Measurements from ENCODE around the gene TMEM233.

- TF ChIP-seq ETV6 (CRISPR knock-in tag; IDR thresholded peaks at IDR 0.05): no peak
- no peak for TF ChIP-seq ZNF121 (CRISPR knock-in tag; IDR thresholded peaks at IDR 0.05)
- TF ChIP-seq CBFB (CRISPR knock-in tag; IDR thresholded peaks at IDR 0.05; ENCODE audit: low read depth): no peak
- TF ChIP-seq, protein P1, sequence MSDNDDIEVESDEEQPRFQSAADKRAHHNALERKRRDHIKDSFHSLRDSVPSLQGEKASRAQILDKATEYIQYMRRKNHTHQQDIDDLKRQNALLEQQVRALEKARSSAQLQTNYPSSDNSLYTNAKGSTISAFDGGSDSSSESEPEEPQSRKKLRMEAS (CRISPR knock-in tag; IDR thresholded peaks at IDR 0.05): no peak
- TF ChIP-seq, protein P2, sequence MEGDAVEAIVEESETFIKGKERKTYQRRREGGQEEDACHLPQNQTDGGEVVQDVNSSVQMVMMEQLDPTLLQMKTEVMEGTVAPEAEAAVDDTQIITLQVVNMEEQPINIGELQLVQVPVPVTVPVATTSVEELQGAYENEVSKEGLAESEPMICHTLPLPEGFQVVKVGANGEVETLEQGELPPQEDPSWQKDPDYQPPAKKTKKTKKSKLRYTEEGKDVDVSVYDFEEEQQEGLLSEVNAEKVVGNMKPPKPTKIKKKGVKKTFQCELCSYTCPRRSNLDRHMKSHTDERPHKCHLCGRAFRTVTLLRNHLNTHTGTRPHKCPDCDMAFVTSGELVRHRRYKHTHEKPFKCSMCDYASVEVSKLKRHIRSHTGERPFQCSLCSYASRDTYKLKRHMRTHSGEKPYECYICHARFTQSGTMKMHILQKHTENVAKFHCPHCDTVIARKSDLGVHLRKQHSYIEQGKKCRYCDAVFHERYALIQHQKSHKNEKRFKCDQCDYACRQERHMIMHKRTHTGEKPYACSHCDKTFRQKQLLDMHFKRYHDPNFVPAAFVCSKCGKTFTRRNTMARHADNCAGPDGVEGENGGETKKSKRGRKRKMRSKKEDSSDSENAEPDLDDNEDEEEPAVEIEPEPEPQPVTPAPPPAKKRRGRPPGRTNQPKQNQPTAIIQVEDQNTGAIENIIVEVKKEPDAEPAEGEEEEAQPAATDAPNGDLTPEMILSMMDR (IDR thresholded peaks at IDR 0.05): no peak
- TF ChIP-seq, protein P3, sequence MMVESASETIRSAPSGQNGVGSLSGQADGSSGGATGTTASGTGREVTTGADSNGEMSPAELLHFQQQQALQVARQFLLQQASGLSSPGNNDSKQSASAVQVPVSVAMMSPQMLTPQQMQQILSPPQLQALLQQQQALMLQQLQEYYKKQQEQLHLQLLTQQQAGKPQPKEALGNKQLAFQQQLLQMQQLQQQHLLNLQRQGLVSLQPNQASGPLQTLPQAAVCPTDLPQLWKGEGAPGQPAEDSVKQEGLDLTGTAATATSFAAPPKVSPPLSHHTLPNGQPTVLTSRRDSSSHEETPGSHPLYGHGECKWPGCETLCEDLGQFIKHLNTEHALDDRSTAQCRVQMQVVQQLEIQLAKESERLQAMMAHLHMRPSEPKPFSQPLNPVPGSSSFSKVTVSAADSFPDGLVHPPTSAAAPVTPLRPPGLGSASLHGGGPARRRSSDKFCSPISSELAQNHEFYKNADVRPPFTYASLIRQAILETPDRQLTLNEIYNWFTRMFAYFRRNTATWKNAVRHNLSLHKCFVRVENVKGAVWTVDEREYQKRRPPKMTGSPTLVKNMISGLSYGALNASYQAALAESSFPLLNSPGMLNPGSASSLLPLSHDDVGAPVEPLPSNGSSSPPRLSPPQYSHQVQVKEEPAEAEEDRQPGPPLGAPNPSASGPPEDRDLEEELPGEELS (CRISPR knock-in tag; IDR thresholded peaks at IDR 0.05): no peak
- TF ChIP-seq E2F1 (CRISPR knock-in tag; IDR thresholded peaks at IDR 0.05): no peak
- TF ChIP-seq TEAD1 (CRISPR knock-in tag; IDR thresholded peaks at IDR 0.05): no peak
- TF ChIP-seq KAT7 (CRISPR knock-in tag; IDR thresholded peaks at IDR 0.05; ENCODE audit: borderline replicate concordance): no peak
- no peak for TF ChIP-seq NR2C2 (CRISPR knock-in tag; IDR thresholded peaks at IDR 0.05)
- TF ChIP-seq TCF7 (CRISPR knock-in tag; IDR thresholded peaks at IDR 0.05; ENCODE audit: low read depth): no peak
- no peak for TF ChIP-seq ZNF232 (CRISPR knock-in tag; IDR thresholded peaks at IDR 0.05)
- no peak for TF ChIP-seq STAT6 (CRISPR knock-in tag; conservative IDR thresholded peaks at IDR 0.05; ENCODE audit: low read depth)
These were observed 71.8 kb downstream of the TMEM233 start for GRCh38 chr12:119665164-119665929.
